ENCODE results near the gene TMEM131.
"Not testable (repeated sequence)": the region's sequence is repeated elsewhere in the genome, so short reads cannot be mapped to it uniquely, and the experiment has no call there.

Gene TMEM131

GRCh38 chr2:97924194-97924593 is 71.6 kb downstream of the TMEM131 start:
- no peak for TF ChIP-seq CTCF (conservative IDR thresholded peaks at IDR 0.05; ENCODE audit: low read length)
- H3K4me3 ChIP-seq (ENCODE audit: low read length) = no peak overlapping the region
- no peak for DNase-seq (ENCODE audit: low read depth)

- no peak for DNase-seq (ENCODE audit: low read depth)
- no peak overlapping the region for H3K4me3 ChIP-seq (ENCODE audit: low read length)
- TF ChIP-seq CTCF (conservative IDR thresholded peaks at IDR 0.05; ENCODE audit: low read length) = no peak
Measured at GRCh38 chr2:97919858-97920257, 75.9 kb downstream of the TMEM131 start.

GRCh38 chr2:97918818-97919217 is 76.9 kb downstream of the TMEM131 start:
- no peak overlapping the region for H3K4me3 ChIP-seq (ENCODE audit: low read length)
- TF ChIP-seq CTCF (conservative IDR thresholded peaks at IDR 0.05; ENCODE audit: low read length) = no peak
- no peak for DNase-seq (ENCODE audit: low read depth)

GRCh38 chr2:97917668-97918067 is 78.1 kb downstream of the TMEM131 start:
- not testable (repeated sequence) for DNase-seq (ENCODE audit: low read depth); H3K4me3 ChIP-seq (ENCODE audit: low read length)

GRCh38 chr2:97914691-97915213 is 81.0 kb downstream of the TMEM131 start:
- no peak overlapping the region for H3K4me3 ChIP-seq (ENCODE audit: low read length)
- DNase-seq (ENCODE audit: low read depth) = no peak
- TF ChIP-seq CTCF (conservative IDR thresholded peaks at IDR 0.05; ENCODE audit: low read length) = no peak

GRCh38 chr2:97913846-97914245 is 81.9 kb downstream of the TMEM131 start:
- no peak overlapping the region for H3K4me3 ChIP-seq (ENCODE audit: low read length)
- no peak for TF ChIP-seq CTCF (conservative IDR thresholded peaks at IDR 0.05; ENCODE audit: low read length)
- no peak for DNase-seq (ENCODE audit: low read depth)

- no peak for TF ChIP-seq CTCF (conservative IDR thresholded peaks at IDR 0.05; ENCODE audit: low read length)
- no peak for DNase-seq (ENCODE audit: low read depth)
- no peak overlapping the region for H3K4me3 ChIP-seq (ENCODE audit: low read length)
Measured at GRCh38 chr2:97911922-97912575, 83.7 kb downstream of the TMEM131 start.

Measured in AG10803 (cell line).